22Rv1 (cell line): ENCODE measurements around the gene BNIP1.

ENCODE experiments used
- H3K27ac ChIP-seq: fragments of 450-650 bp; 2 replicates; pipeline ENCODE4 v1.5.1; 2017
- ZFX ChIP-seq: fragments of 450-650 bp; IDR thresholded peaks from 2 replicates; pipeline ENCODE4 v1.6.1; 2017; ENCODE audit warnings: antibody characterized with exemption, borderline replicate concordance
- TF ChIP-seq, protein P1 (sequence below): fragments of 450-650 bp; IDR thresholded peaks from 2 replicates; pipeline ENCODE4 v1.5.1; 2017; ENCODE audit warnings: mild to moderate bottlenecking

BNIP1 gene

DNA sequence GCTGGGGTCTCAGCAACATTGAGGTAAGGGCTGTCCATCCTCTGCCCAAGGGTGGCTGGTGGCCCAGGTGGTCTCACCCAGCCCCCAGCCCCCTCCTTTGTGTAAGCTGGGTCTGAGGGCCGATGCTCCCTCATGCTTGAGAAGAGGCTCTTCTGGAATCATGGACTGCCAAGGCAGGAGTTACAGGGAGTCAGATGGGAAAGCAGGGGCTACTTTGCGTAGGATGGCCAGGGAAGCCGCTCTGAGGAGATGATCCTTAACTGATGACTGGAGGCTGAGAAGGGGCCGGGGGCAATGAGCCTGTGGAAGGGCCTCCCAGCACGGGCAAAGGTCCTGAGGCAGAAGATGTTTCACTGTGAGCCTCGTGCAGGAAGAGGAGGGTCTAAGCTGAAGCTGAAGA is 67.0 kb downstream of the BNIP1 start:
- TF ChIP-seq, protein P1, sequence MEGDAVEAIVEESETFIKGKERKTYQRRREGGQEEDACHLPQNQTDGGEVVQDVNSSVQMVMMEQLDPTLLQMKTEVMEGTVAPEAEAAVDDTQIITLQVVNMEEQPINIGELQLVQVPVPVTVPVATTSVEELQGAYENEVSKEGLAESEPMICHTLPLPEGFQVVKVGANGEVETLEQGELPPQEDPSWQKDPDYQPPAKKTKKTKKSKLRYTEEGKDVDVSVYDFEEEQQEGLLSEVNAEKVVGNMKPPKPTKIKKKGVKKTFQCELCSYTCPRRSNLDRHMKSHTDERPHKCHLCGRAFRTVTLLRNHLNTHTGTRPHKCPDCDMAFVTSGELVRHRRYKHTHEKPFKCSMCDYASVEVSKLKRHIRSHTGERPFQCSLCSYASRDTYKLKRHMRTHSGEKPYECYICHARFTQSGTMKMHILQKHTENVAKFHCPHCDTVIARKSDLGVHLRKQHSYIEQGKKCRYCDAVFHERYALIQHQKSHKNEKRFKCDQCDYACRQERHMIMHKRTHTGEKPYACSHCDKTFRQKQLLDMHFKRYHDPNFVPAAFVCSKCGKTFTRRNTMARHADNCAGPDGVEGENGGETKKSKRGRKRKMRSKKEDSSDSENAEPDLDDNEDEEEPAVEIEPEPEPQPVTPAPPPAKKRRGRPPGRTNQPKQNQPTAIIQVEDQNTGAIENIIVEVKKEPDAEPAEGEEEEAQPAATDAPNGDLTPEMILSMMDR = no peak
- TF ChIP-seq ZFX = no peak
- no peak overlapping the region for H3K27ac ChIP-seq

DNA sequence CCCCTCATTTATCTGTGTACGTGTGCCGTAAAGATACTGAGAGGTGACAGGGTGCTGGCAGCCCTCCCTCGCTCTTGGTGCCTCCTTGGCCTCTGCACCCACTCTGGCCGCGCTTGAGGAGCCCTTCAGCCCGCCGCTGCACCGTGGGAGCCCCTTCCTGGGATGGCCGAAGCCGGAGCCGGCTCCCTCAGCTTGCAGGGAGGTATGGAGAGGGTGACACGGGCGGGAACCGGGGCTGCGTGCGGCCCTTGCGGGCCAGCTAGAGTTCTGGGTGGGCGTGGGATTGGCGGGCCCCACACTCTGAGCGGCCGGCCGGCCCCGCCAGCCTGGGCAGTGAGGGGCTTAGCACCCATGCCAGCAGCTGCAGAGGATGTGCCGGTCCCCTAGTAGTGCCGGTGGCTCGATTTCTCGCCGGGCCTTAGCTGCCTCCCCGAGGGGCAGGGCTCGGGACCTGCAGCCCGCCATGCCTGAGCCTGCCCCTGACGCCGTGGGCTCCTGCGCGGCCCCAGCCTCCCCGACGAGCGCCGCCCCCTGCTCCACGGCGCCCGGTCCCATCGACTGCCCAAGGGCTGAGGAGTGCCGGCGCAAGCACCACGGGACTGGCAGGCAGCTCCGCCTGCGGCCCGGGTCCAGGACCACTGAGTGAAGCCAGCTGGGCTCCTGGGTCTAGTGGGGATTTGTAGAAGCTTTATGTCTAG is 69.1 kb downstream of the BNIP1 start:
- TF ChIP-seq, protein P1 = no peak
- no peak for TF ChIP-seq ZFX
- H3K27ac ChIP-seq = no peak overlapping the region
